ENCODE measurements around the gene NINJ1. TPM values are rescaled to one million over a fixed set of nuclear protein-coding genes. Genes with fewer than 3 reads are reported as not detected.

Gene NINJ1
- total RNA-seq, 4 donors from 2014 or later = 64.6 to 113 (median 94.8) TPM

- TF ChIP-seq POLR2A (IDR thresholded peaks at IDR 0.05) = no peak
- no peak for TF ChIP-seq CTCF (IDR thresholded peaks at IDR 0.05)
- no peak for DNase-seq (ENCODE audit: low spot score in 2 of 2)
- WGBS, 2 donors = 92 to 93% methylated on average over 6 to 7 of the region's 8 CpGs
- H3K4me3 ChIP-seq (ENCODE audit: low read depth, poor library complexity, severe bottlenecking) = no peak overlapping the region
- intact Hi-C loops (cut with DNase I; ENCODE audit: low total_unique reads) = no loop called here
Observed at GRCh38 chr9:93171261-93171990, 37.4 kb upstream of the NINJ1 start.

- DNase-seq (ENCODE audit: low spot score in 2 of 2) = no peak
- no peak overlapping the region for H3K4me3 ChIP-seq (ENCODE audit: low read depth, poor library complexity, severe bottlenecking)
- 73 to 79% methylated on average over 8 of the region's 8 CpGs for WGBS, 2 donors
- TF ChIP-seq POLR2A (IDR thresholded peaks at IDR 0.05) (no peak), CTCF (IDR thresholded peaks at IDR 0.05) (no peak)
- intact Hi-C loops (cut with DNase I; ENCODE audit: low total_unique reads) = no loop called here
Observed at GRCh38 chr9:93170571-93170970, 36.5 kb upstream of the NINJ1 start.

GRCh38 chr9:93169444-93169843 lies 35.4 kb upstream of the NINJ1 start:
- 100% methylated on average over 1 of the region's 1 CpG for WGBS, 2 donors
- intact Hi-C loops (cut with DNase I; ENCODE audit: low total_unique reads) = loop anchor here (10.0 kb wide), 1 partner anchor 795 kb away; no protein-coding TSS in a partner anchor
- no peak for TF ChIP-seq POLR2A (IDR thresholded peaks at IDR 0.05)
- no peak for TF ChIP-seq CTCF (IDR thresholded peaks at IDR 0.05)
- H3K4me3 ChIP-seq (ENCODE audit: low read depth, poor library complexity, severe bottlenecking) = no peak overlapping the region
- DNase-seq (ENCODE audit: low spot score in 2 of 2) = no peak

GRCh38 chr9:93168581-93168980 lies 34.5 kb upstream of the NINJ1 start:
- no peak for TF ChIP-seq POLR2A (IDR thresholded peaks at IDR 0.05)
- TF ChIP-seq CTCF (IDR thresholded peaks at IDR 0.05) = no peak
- H3K4me3 ChIP-seq (ENCODE audit: low read depth, poor library complexity, severe bottlenecking) = no peak overlapping the region
- DNase-seq (ENCODE audit: low spot score in 2 of 2) = no peak
- intact Hi-C loops (cut with DNase I; ENCODE audit: low total_unique reads) = loop anchor here (10.0 kb wide), 1 partner anchor 796 kb away; no protein-coding TSS in a partner anchor
- 88 to 91% methylated on average over 5 of the region's 5 CpGs for WGBS, 2 donors

GRCh38 chr9:93167838-93168237 lies 33.8 kb upstream of the NINJ1 start:
- WGBS, 2 donors = 71 to 73% methylated on average over 4 of the region's 4 CpGs
- intact Hi-C loops (cut with DNase I; ENCODE audit: low total_unique reads) = loop anchor here (10.0 kb wide), 1 partner anchor 797 kb away; no protein-coding TSS in a partner anchor
- no peak for DNase-seq (ENCODE audit: low spot score in 2 of 2)
- TF ChIP-seq POLR2A (IDR thresholded peaks at IDR 0.05) (no peak), CTCF (IDR thresholded peaks at IDR 0.05) (no peak)
- H3K4me3 ChIP-seq (ENCODE audit: low read depth, poor library complexity, severe bottlenecking) = no peak overlapping the region

Measured in lower leg skin (tissue), 4 donors.